K562 (cell line): ENCODE results near the gene ILDR1. TPM values are rescaled to one million over a fixed set of nuclear protein-coding genes. Genes with fewer than 3 reads are reported as not detected.
A peak's percentile ranks its signal among the peaks of the same experiment; 100 is the strongest.

Experiments used
- ATAC-seq: fragments of 200-7000 bp; cut with Tn5 transposase; 3 replicates; pipeline ENCODE4 v1.9.1; 2020; ENCODE audit warnings: moderate library complexity
- BruUV-seq: library from RNA; stranded (reverse); fragments of 400-500 nt; replicated peaks from 2 replicates; lab custom pipeline; 2021; lab: Mats Ljungman, UMichigan
- CTCF ChIA-PET: fragments of 300-600 bp; formaldehyde crosslinking; extraction: SDS; loops from one replicate; lab custom pipeline; 2021; ENCODE audit warnings: low intra/inter-chr PET ratio; lab: Yijun Ruan, JAX
- POLR2A ChIA-PET: fragments of 300-600, 350-650 bp; sonication (Branson Sonifier 250); formaldehyde crosslinking; extraction: SDS; loops from one replicate; lab custom pipeline; 2021; ENCODE audit warnings: antibody characterized with exemption, inconsistent platforms; lab: Yijun Ruan, JAX
- DNase-seq, 4 experiments: peaks; one replicate each; pipeline versions ENCODE4 v3.0.0 to v3.0.0-alpha.2; 2011 to 2018; ENCODE audit warnings: low spot score in 3 of 4, mixed read lengths in 3 of 4; ENCODE audit errors: extremely low read depth in 1 of 4
- FAIRE-seq: peaks from 2 replicates; lab custom pipeline; 2011; peaks lifted over from hg19 to GRCh38; lab: Jason Lieb, UNC
- H2AFZ ChIP-seq: 2 replicates; pipeline ENCODE4 v1.6.0; 2011; ENCODE audit warnings: low read depth, low read length, control low read depth, inconsistent platforms
- H3K27ac ChIP-seq: fragments of 200-600 bp; 3 replicates; pipeline ENCODE4 v1.8.0; 2011; ENCODE audit warnings: low read depth, mild to moderate bottlenecking, control low read depth, inconsistent platforms, low read length, moderate library complexity, mixed read lengths; ENCODE audit errors: extremely low read depth
- H3K27me3 ChIP-seq, 2 experiments: fragments of 300-600 bp in 1 of 2; 2 replicates in 1 of 2; 3 replicates in 1 of 2; pipeline versions ENCODE4 v1.6.0 to v1.8.0; 2011; ENCODE audit warnings: inconsistent platforms in 2 of 2, low read length in 2 of 2, mild to moderate bottlenecking in 1 of 2, mixed read lengths in 1 of 2, moderate library complexity in 1 of 2; ENCODE audit not compliant: control insufficient read depth in 2 of 2, insufficient read depth in 2 of 2
- H3K36me3 ChIP-seq: fragments of 300-600 bp; 3 replicates; pipeline ENCODE4 v1.8.0; 2011; ENCODE audit warnings: mild to moderate bottlenecking, low read length, inconsistent platforms; ENCODE audit not compliant: control insufficient read depth, insufficient read depth
- H3K4me1 ChIP-seq, 2 experiments: fragments of 200-600 bp in 1 of 2; replicated peaks in 1 of 2; 2 replicates in 1 of 2; 3 replicates in 1 of 2; pipeline versions ENCODE4 v1.5.1 to v1.8.0; 2011; ENCODE audit warnings: inconsistent platforms in 2 of 2, low read length in 2 of 2, mild to moderate bottlenecking in 1 of 2, mixed read lengths in 1 of 2, moderate library complexity in 1 of 2; ENCODE audit not compliant: control insufficient read depth in 2 of 2, insufficient read depth in 2 of 2
- H3K4me2 ChIP-seq: 2 replicates; pipeline ENCODE4 v1.6.1; 2011; ENCODE audit warnings: low read length, control low read depth, inconsistent platforms, mixed read lengths; ENCODE audit not compliant: insufficient read depth
- H3K4me3 ChIP-seq: fragments of 200-600 bp; sonication (generic), shearing (Covaris generic); 2 replicates; pipeline ENCODE4 v1.5.1; 2016; ENCODE audit warnings: control low read depth, inconsistent platforms
- H3K79me2 ChIP-seq: fragments of 200-600 bp; 3 replicates; pipeline ENCODE4 v1.8.0; 2011; ENCODE audit warnings: low read length, inconsistent platforms; ENCODE audit not compliant: control insufficient read depth, insufficient read depth
- H3K9ac ChIP-seq, 2 experiments: 2 replicates each; pipeline versions ENCODE4 v1.6.0 to v1.6.1; 2011; ENCODE audit warnings: low read depth in 2 of 2, low read length in 2 of 2, control low read depth in 1 of 2, inconsistent platforms in 1 of 2, mild to moderate bottlenecking in 1 of 2, mixed read lengths in 1 of 2; ENCODE audit not compliant: insufficient read depth in 1 of 2
- H3K9me1 ChIP-seq: one replicate; pipeline ENCODE4 v1.6.0; 2011; ENCODE audit warnings: inconsistent platforms, mild to moderate bottlenecking, low read length, moderate library complexity; ENCODE audit not compliant: control insufficient read depth, insufficient read depth
- H3K9me3 ChIP-seq: replicated peaks from 2 replicates; pipeline ENCODE4 v1.5.1; 2011; ENCODE audit warnings: low read depth, low read length, inconsistent platforms; ENCODE audit not compliant: control insufficient read depth, insufficient read depth
- H4K20me1 ChIP-seq: replicated peaks from 2 replicates; pipeline ENCODE4 v1.6.1; 2011; ENCODE audit warnings: low read length, inconsistent platforms, mixed read lengths; ENCODE audit not compliant: control insufficient read depth, insufficient read depth
- ARID3A ChIP-seq: IDR thresholded peaks from 2 replicates; pipeline ENCODE4 v1.6.1; 2012; ENCODE audit warnings: low read depth, low read length, improper control_type of control experiment, borderline replicate concordance
- COPS2 ChIP-seq: fragments of 450-650 bp; conservative IDR thresholded peaks from 2 replicates; pipeline ENCODE4 v1.6.1; 2016; ENCODE audit warnings: mild to moderate bottlenecking, moderate library complexity
- CREM ChIP-seq: IDR thresholded peaks from 2 replicates; pipeline ENCODE4 v1.6.1; 2014; ENCODE audit warnings: antibody characterized with exemption, low read depth
- ELF4 ChIP-seq: fragments of 450-650 bp; formaldehyde crosslinking; IDR thresholded peaks from 2 replicates; pipeline ENCODE4 v1.4.0; 2022; ENCODE audit warnings: missing genetic modification characterization
- NR2C1 ChIP-seq, 2 experiments: fragments of 450-650 bp; IDR thresholded peaks; 2 replicates each; pipeline ENCODE4 v1.6.1; 2017; ENCODE audit warnings: mild to moderate bottlenecking in 2 of 2, antibody characterized with exemption in 1 of 2, inconsistent platforms in 1 of 2, missing compliant biosample characterization in 1 of 2, missing genetic modification characterization in 1 of 2
- NR2C2 ChIP-seq, 2 experiments: fragments of 200-800 bp in 1 of 2; sonication (Bioruptor generic) in 1 of 2; sonication (generic) in 1 of 2; formaldehyde crosslinking in 1 of 2; IDR thresholded peaks; 2 replicates each; pipeline versions ENCODE4 v1.6.1 to v1.8.0; 2016 to 2022; ENCODE audit warnings: mild to moderate bottlenecking in 1 of 2, missing compliant biosample characterization in 1 of 2, missing genetic modification characterization in 1 of 2, missing genetic modification reagents in 1 of 2
- RFX1 ChIP-seq: fragments of 450-650 bp; IDR thresholded peaks from 2 replicates; pipeline ENCODE4 v1.6.1; 2016; ENCODE audit warnings: mild to moderate bottlenecking, moderate library complexity
- TGIF2 ChIP-seq: sonication (generic); formaldehyde crosslinking; IDR thresholded peaks from 2 replicates; pipeline ENCODE4 v1.8.1; 2022; ENCODE audit warnings: mild to moderate bottlenecking, missing genetic modification reagents, moderate library complexity
- THRB ChIP-seq: fragments of 450-650 bp; formaldehyde crosslinking; conservative IDR thresholded peaks from 2 replicates; pipeline ENCODE4 v1.4.0; 2022; ENCODE audit warnings: mild to moderate bottlenecking, missing genetic modification characterization
- USF1 ChIP-seq: sonication (generic); formaldehyde crosslinking; IDR thresholded peaks from 2 replicates; pipeline ENCODE4 v1.9.0; 2022; ENCODE audit warnings: mild to moderate bottlenecking, missing genetic modification reagents
- ZNF165 ChIP-seq: fragments of 250-450 bp; sonication (Bioruptor Pico); IDR thresholded peaks from 2 replicates; pipeline ENCODE4 v1.4.0; 2020; ENCODE audit warnings: borderline replicate concordance
- WGBS: fragments of 100-300 bp; shearing (Covaris generic); methylation state at CpG from one replicate; pipeline ENCODE4 v1.1.6; 2016; ENCODE audit warnings: low coverage, mixed read lengths; ENCODE audit not compliant: insufficient coverage; ENCODE audit errors: missing lambda C conversion rate; 5-methylcytosine and 5-hydroxymethylcytosine counted together
- in situ Hi-C: fragments of 300-500 bp; cut with MboI; formaldehyde crosslinking; loops from 4 replicates; pipeline ENCODE4 v1.15.0; 2018; ENCODE audit warnings: inconsistent platforms, mixed read lengths
- intact Hi-C: fragments of 100-400 bp; cut with micrococcal nuclease; formaldehyde crosslinking; loops from 2 replicates; pipeline ENCODE4 v1.14.2; 2022
- polyA plus RNA-seq, 8 experiments: library from polyadenylated mRNA; depleted of rRNA in 4 of 8; stranded (reverse) in 5 of 8; unstranded in 3 of 8; fragments of >200 nt; fragmentation: Nextera tagmentation in 2 of 8; fragmentation: Illumina TruSeq in 1 of 8; extraction: Ambion mirVana in 2 of 8; extraction: Trizol in 1 of 8; gene quantifications; 2 replicates each; pipeline versions ENCODE4 v1.2.1 to v1.2.3, GENCODE V29; 2011 to 2014; ENCODE audit warnings: inconsistent platforms in 1 of 8, missing spikeins in 1 of 8
- total RNA-seq, 7 experiments: library from RNA; depleted of rRNA in 6 of 7; stranded (reverse); fragments of >200 nt in 6 of 7; fragmentation: Illumina TruSeq in 2 of 7; extraction: Trizol in 2 of 7; gene quantifications; 2 replicates each; pipeline versions ENCODE4 v1.2.1 to v1.2.3, GENCODE V29; 2011 to 2021; ENCODE audit warnings: low replicate concordance in 1 of 7

Gene ILDR1
- total and polyA plus RNA-seq, 9 of the 15 experiments (the other 6 are each of a cell fraction or from before 2014, with no cell fraction given): 0.04 TPM; not detected in 8

GRCh38 chr3:122063908-122064307, 41.9 kb upstream of the ILDR1 start (continued):
- TF ChIP-seq COPS2: no peak
- no peak for TF ChIP-seq RFX1
- TF ChIP-seq, all 486 proteins: peak for 0

GRCh38 chr3:122060040-122060698, 38.1 kb upstream of the ILDR1 start:
- no peak for ATAC-seq
- intact Hi-C loops: no loop called here
- CTCF ChIA-PET: no interaction called here
- WGBS: 0% methylated on average over 5 of the region's 6 CpGs
- Histone ChIP-seq H3K9me1 (no peaks in the 10 kb centered on the region), H3K4me2 (no peak overlapping the region), H3K79me2 (no peaks in the 10 kb centered on the region), H3K27me3 (no peaks in the 10 kb centered on the region), H3K4me3 (no peak overlapping the region)
- no peak for TF ChIP-seq NR2C2 (CRISPR knock-in tag; IDR thresholded peaks at IDR 0.05)
- peak; percentile 24; the same call in 1 of the 2 replicates for TF ChIP-seq NR2C2 (tag; IDR thresholded peaks at IDR 0.05)
- TF ChIP-seq USF1: no peak
- no peak for TF ChIP-seq THRB
- TF ChIP-seq NR2C1 (IDR thresholded peaks at IDR 0.05): no peak
- TF ChIP-seq NR2C1 (tag; IDR thresholded peaks at IDR 0.05): peak; percentile 37; the same call in 1 of the 2 replicates
- no peak for TF ChIP-seq ELF4
- TF ChIP-seq CREM: no peak
- no peak for TF ChIP-seq ARID3A
- no peak for TF ChIP-seq ZNF165
- no peak for TF ChIP-seq TGIF2
- TF ChIP-seq, all 486 proteins: peak for 2
- POLR2A ChIA-PET: no interaction called here
- H3K9ac ChIP-seq: no peak overlapping the region
- no peaks in the 10 kb centered on the region for H4K20me1 ChIP-seq
- DNase-seq: peak in 1 of 4 experiments; percentile 1
- H3K9me3 ChIP-seq: no peaks in the 10 kb centered on the region
- BruUV-seq: no TSS peak
- H2AFZ ChIP-seq: no peak overlapping the region
- no peak overlapping the region for H3K27ac ChIP-seq
- FAIRE-seq: no peak
- in situ Hi-C loops: no loop called here
- H3K4me1 ChIP-seq: no peaks in the 10 kb centered on the region
- no peaks in the 10 kb centered on the region for H3K36me3 ChIP-seq
